ENCODE data around the gene MARCKS.

The MARCKS gene

DNA sequence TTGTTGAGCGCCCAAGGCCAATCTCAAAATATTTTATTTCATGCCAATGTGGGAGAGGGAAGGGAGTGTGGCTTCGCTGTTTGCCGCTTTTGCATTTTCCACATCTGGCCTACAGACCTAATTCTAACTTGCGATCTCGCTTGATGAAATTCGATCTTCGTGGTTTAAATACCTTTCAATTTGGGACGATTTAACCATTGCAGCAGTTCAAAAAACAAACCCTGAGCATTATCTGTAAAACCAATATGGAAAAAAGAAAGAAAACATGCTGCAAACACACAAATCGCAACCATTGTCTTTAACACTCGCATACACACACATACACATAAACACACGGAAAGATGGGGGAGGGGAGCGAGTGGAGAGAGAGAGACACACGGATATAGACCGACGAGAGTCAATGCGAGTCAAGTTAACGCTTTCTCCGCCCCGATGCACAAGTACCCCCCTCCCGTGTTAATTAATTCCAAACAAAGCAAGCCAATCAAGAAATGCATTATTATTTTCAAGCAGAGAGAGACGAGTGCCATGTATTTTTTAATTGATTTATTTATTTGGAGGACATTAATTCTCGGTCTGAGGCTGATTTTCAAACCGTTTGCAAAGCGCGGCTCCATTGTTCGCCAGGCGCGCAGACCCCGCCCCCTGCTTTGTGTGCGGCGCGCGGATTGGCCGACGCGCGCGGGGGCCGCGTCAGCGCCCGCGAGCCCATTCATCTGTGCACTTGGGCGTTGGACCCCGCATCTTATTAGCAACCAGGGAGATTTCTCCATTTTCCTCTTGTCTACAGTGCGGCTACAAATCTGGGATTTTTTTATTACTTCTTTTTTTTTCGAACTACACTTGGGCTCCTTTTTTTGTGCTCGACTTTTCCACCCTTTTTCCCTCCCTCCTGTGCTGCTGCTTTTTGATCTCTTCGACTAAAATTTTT lies at the start of gene MARCKS:
TSS of gene MARCKS (plus strand) at position 721 of the 931 bp plus-strand sequence. CDS start 401 bp downstream, outside the sequence.
- DNase-seq: peak; percentile 94

GRCh38 chr6:113809826-113810225 lies 47.3 kb upstream of the MARCKS start:
- no peak for DNase-seq

- DNase-seq: peak; percentile 28
Observed at GRCh38 chr6:113813142-113813541, 44.0 kb upstream of the MARCKS start.

- no peak for DNase-seq
Observed at GRCh38 chr6:113818578-113818977, 38.6 kb upstream of the MARCKS start.

DNA sequence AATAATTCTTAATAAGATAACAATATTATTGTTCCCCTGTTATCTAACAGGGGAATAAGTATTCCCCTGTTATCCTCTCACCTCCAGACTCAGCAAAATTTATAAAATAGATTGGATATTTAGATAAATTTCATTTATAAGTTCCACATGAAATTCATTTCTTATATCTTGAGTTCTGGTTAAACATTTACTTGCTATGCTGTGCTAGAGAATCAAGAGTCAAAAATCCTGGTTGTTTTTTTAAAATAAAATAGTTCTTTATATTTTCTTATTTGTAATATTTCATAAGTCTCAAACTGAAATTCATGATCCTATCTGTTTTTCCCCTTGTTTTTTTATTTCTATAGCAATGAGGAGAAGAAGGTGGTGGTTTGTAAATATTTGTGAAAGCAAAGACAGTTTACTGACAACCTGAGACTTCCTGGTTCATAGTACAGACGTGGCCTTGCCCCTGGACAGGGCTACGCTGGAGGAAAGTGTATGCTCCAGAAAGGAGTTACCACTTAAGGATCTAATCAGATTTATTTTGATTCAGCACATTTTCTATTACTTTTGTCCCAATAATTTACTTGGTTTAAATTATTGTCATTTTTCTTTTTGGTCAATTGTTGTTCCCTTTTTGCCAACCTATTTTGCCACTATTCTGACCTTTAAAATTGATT lies 37.8 kb upstream of the MARCKS start:
- no peak for DNase-seq

DNA sequence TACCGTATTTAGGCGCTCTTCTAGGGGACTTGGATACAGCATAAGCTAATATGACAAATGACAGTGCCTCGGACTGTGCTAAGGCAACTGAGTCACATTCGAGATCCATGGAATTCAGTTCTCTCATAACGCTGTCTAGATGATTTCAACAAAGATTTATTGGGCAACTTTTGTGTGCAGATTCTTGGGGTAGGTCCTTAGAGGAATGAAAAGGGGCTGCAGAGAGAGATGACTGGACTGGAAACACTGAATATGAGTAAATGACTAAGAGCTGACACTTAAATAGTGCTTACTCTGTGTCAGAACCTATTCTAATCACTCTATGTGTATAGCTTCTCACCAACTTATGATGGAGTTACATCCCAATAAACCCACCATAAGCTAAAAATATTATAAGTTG lies 36.4 kb upstream of the MARCKS start:
- no peak for DNase-seq

GRCh38 chr6:113821445-113821844 lies 35.7 kb upstream of the MARCKS start:
- DNase-seq: no peak

DNA sequence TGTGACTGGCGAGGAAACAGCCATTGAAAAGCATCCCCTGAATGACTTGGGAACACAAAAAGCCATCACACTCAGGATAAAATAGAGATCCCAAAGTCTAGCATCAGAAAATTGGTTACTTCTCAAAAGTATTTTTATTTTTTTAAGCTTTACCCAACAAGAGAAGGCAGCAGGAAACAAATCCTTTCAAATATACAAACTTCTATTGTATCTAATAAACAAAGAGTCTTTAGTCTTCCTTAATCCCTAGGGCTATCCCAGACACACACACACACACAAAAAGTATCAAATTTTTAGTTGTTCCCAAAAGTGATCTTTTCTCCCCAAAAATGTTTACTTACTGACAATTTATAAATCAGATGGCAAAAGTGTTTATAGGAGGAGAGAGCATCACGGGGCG lies 33.2 kb upstream of the MARCKS start:
- DNase-seq: no peak

DNA sequence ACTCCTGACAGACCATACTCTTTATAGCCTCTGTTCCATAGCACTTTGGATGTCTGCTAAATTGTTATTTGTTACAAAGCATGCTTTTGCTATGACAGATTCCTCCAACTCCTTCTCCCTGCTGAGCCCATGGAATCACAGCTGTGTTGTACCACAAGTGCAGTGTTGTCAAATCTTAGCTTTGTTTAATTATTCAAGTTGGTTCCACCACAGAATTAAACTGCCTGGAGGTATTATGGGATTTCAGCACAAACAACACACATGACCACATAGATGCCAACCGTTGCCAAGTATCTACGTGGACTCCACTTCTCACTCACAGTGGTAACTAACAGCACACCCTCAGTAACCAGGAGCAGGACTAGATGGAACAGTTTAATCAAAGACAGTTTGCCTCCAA lies 32.7 kb upstream of the MARCKS start:
- no peak for DNase-seq

DNA sequence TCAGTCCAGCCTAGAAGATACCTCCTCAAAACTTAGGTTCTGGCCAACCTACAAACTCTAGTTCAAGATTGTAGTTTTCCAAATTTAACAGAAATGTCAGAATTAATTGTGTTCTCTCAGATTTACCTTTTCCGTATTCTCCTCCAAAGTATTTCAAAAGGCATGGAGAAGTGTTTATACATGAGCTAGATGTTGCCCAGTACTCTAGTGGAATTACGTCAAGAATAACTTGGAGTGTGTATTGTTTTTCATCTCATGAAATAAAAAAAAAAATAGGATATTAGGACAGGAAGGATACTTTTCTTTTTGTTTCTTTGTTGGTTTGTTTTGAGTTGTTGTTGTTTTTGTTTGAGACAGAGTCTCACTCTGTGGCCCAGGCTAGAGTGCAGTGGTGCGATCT lies 32.3 kb upstream of the MARCKS start:
- DNase-seq: no peak

GRCh38 chr6:113825781-113826180 lies 31.4 kb upstream of the MARCKS start:
- peak; percentile 93 for DNase-seq

- no peak for DNase-seq
Observed at GRCh38 chr6:113828984-113829695, 28.0 kb upstream of the MARCKS start.

DNA sequence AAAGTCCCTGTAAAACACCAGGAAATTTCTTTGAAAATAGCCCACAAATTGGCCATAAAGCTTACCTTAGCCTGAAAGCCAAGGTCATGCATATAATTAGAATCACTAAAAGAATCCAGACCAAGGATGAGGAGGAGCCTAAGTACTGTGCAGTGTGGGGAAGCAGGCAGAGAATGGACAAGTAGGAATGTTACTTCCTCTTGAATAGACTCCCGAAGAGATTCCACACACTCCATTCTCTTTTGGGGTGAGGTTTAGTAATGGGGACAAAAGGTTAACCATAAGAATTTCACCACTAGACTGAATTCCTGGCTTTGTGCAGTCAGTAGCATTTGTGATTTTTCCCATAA lies 27.5 kb upstream of the MARCKS start:
- DNase-seq: no peak

- no peak for DNase-seq
Observed at GRCh38 chr6:113830140-113830539, 27.0 kb upstream of the MARCKS start.

DNA sequence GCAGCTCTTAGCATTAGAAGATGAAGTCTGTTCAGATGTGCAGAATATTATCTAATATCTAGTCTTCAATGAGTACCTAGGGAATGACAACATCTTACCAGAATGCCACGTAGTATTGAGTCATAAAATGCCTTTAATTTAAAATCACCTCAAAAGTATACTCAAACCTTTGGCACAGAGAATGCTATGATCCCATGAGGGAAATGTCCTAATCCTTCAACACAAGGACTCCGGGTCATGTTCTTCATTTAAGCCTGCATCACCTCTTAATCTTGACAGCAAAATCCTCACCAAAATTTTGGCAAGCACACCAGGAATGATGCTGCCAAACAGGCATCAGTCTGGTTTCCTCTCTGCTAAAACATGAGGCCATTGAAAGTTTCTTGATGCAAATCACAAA lies 23.6 kb upstream of the MARCKS start:
- DNase-seq: no peak

DNA sequence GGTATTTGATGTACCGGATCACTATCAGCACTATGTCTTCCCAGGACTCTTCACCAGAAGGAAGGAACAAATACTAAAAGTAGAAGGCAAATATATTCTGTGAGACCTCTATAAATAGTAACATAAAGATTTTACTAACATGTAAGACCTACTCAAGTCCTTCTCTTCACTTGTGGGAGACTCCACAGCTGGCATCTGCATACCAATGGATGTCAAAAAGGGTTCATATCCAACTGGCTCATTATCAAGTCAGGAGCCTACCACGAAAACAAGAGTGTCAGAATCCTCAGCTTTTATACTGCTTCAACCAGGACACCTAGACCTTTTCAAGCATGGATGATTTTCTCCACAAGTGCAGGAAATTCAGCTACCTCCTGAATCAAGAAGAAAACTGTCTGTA lies 20.0 kb upstream of the MARCKS start:
- no peak for DNase-seq

- DNase-seq: no peak
Observed at GRCh38 chr6:113842165-113842564, 15.0 kb upstream of the MARCKS start.

GRCh38 chr6:113843500-113844073 lies 13.6 kb upstream of the MARCKS start:
- DNase-seq: no peak

DNA sequence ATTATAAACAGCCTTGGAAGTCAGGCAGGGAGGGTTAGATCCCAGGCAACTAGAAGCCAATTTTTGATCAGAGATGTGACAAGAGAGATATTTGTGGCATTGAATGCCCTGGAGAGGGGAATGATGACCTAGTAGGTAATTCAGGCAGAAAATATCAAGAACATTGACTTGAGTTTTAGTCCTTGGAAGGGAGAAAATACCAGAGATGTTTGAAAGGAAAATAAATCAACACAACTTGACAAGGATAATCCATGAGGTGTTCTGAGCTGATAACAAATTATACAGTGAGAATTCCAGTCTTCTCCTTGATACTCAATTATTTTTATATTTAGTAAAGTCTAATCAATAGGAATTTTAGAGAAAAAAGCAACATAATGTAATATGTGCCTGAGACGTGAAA lies 10.6 kb upstream of the MARCKS start:
- no peak for DNase-seq

DNA sequence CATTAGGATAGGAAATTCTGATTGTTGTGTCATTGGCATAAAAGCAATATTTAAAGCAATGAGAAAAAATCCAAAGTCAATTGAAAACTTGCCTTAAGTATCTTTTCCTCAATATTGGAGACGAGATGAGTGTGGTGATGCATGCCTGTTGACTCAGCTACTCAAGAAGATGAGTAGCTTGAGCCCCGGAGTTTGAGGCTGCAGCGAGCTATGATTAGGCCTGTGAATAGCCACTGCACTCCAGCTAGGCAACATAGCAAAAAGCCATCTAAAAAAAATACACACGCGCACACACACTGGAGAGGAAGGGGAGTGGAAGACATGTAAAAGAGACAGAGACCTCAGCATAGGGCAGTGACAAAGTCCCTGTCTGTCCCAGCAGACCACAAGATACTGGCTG lies 9.7 kb upstream of the MARCKS start:
- DNase-seq: no peak

GRCh38 chr6:113848280-113848679 lies 8.9 kb upstream of the MARCKS start:
- DNase-seq: no peak

DNA sequence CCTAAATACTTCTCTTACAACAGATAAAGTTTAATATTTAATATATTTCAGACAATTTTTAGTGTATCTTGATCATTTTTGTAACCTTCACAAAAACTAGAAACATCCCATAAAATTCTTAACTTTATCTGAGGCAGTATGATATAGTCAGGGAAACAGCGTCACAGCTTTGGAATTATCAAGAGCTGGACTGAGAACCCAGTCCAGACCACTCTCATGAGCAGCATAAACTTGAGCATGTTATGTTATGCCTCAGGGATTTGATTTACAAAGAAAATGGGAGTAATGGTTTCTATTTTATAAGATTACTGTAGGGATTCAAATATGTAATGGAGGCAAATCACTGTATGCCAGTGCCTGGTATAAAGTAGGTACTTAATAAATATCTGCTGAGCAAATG lies 8.3 kb upstream of the MARCKS start:
- no peak for DNase-seq

GRCh38 chr6:113853252-113853651 lies 3.9 kb upstream of the MARCKS start:
- DNase-seq: no peak
